ENCODE measurements around the gene CDK18.

The CDK18 gene

DNA sequence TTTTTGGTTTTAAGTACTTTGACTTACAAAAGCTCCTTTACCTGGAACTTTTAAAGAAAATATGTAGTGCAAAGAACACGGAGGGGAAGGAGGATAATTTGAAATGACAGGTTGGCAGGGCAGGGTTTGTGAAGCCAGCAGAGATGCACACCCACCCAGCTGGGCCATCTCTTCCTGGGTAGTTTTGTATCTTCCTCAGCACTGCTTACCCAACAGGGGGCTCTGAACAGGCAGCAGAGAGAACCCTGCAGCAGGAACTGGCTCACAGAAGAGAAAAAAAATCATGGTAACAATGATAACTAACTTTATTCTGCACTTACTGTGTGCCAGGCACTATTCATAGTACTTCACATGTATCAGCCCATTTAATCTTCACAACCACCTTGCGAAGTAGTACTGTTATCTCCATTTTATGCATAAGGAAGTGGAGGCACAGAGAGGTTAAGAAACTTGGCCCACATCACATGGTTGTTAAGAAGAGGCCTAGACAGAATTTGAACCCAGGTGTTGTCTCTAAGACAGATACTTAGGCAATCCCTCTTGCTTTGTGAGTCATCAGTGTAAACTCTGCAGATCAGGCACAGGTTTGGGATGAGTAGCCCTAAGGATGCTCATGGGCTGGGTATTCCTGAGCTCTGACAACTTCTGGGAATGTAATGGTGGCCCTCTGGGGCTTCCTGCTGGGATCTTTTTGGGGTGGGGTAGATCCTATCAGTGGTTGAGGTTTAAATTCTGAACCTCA is 66.5 kb downstream of the CDK18 start:
- DNase-seq (ENCODE audit: low spot score), result no peak

DNA sequence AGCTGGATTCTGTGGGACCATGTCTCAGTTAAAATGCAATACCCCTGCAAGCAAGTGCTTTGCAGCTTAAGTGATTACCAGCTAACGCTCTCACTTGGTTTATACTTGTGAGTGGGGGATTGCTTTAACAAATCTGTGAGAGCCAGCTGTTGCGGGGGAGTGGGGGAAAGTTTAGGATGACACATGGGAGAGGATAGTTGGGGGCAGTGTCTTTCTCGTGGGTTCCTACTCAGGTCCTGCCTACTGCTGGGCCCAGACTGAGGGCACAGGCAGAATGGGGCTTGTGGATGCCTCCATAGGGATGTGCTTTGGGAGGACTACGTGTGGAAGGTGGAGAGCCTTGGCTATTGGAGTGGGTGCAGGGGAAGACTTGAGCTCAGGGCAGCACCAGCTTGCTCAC is 67.3 kb downstream of the CDK18 start:
- no peak for DNase-seq (ENCODE audit: low spot score)

DNA sequence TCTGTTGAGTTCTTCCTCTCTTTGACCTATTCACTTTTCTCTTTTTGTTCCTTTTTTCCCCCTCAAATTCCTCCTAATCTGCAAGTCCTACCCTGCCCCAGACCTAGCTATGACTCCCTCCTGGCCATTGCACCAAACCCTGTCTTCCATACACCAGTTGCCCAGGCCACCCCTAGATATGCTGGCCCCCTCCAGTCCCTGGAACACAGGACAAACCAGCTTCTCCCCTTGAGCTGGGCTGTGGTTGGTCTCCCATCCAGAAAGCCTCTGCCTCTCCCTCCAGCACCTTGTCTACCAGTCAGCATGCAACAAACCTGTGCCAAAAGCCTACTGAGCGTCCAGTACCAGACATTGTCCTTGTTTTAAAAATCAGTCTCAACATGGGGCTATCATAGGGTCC is 68.0 kb downstream of the CDK18 start:
- no peak for DNase-seq (ENCODE audit: low spot score)

DNA sequence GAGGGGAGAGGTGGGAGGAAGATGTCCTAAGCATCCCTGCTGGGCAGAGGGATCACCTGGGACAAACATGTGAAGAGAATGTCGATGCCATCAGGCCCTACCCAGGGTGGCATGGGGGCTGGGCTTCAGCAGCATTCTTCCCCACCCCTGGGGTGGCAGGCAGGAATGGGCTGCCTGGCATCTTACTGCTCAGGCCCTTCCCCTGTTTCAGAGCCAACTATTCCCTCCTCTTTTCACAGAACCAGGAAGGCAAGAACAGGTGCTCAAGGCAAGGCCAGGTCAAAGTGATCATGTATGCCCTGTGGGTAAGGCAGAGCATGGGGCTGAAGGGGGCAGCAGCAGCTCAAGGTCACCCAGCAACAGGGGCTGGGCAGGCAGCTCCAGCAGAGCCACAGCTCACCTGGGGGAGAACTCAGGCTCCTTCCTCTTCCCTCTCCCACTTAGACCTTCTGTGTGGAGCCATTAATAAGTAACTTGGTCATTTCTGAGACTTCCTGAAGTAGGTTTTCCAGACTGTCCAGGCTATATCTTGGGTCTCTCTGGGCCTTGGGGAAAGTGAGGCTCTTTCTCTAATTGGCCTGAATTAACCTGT is 70.9 kb downstream of the CDK18 start:
- no peak for DNase-seq (ENCODE audit: low spot score)

DNA sequence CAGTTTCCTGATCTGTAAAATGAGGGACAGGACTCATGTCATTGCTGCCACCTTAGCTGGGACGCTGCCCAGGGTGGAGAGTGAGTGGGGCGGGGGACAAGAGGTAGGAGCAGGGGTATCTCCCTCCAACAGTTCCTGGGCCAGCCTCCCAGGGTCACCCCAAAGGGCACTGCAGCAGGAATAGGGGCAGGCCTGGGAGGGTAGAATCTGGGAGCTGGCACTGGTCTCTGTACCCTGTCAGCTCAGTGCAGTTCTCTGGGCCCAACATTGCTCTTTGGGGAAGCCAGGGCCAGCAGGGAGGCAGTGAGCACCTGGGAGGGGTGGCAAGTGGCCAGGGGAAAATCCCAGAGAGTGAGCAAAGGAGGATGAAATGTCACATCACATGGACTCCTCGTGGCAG is 71.5 kb downstream of the CDK18 start:
- DNase-seq (ENCODE audit: low spot score), result no peak

GRCh38 chr1:205576805-205577761 is 72.6 kb downstream of the CDK18 start:
- DNase-seq (ENCODE audit: low spot score), result no peak

GRCh38 chr1:205577874-205578658 is 73.6 kb downstream of the CDK18 start:
- DNase-seq (ENCODE audit: low spot score), result no peak

DNA sequence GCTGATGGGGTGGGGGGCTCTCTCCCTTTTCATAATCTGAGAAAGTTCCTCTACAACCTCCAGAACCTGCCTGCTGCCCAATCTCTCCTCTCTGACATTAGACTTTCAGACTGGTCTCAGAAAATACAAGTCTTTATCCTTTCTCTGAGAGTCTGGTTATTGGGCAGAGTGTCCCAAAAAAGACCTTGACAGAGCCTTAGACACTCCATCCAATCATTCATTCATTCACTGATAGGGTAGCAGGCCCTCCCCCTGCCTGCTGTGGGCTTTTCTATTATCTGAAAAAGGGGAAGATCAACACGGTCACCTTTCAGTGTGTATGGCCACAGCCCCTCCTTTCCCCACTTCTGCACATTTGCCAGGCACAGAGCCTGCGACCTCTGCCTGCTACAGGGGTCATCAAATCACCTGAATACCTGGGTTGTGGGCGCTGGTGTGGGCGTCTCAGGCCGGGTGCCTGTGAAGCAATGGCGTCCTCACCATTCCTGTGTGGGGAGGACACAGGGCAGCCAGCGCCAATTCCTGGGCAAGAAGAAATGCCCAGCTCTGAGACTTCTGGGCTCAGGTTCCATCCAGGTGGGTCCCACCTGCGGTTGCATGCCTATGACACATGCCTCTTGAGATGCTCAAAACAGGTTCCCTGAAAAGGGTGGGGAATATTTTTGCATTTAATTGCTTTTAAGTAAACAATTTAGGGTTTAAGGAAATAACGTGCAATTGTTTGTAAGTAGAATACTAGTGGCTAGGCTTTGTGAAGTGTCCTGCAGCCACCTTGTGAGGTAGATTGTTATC is 74.5 kb downstream of the CDK18 start:
- DNase-seq (ENCODE audit: low spot score), result no peak

GRCh38 chr1:205579711-205580110 is 75.2 kb downstream of the CDK18 start:
- DNase-seq (ENCODE audit: low spot score), result no peak

GRCh38 chr1:205580140-205580922 is 75.9 kb downstream of the CDK18 start:
- DNase-seq (ENCODE audit: low spot score), result no peak

DNA sequence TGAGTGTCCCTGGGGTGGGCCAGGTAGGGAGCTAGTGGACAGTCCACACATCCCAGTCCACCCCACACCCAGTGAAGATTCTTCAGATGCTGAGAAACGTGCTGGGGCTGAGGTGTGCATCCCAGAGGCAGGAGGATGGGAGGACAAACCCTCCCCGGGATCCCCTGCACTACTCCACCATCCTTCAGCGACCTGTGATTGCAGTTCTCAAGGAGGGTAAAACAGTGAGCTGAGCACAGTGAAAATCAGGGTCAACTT is 76.4 kb downstream of the CDK18 start:
- DNase-seq (ENCODE audit: low spot score), result no peak

- DNase-seq (ENCODE audit: low spot score), result no peak
Observed at GRCh38 chr1:205581321-205581980, 77.0 kb downstream of the CDK18 start.

GRCh38 chr1:205582046-205582445 is 77.6 kb downstream of the CDK18 start:
- DNase-seq (ENCODE audit: low spot score), result no peak
